GM19324 (cell line): ENCODE measurements around the gene NES.

Experiments used
- ATAC-seq: cut with Tn5 transposase; IDR thresholded peaks from one replicate; pipeline ENCODE4 v1.9.1; 2021; ENCODE audit warnings: mild to moderate bottlenecking, moderate library complexity; ENCODE audit not compliant: unreplicated experiment, low FRiP score

The NES gene

DNA sequence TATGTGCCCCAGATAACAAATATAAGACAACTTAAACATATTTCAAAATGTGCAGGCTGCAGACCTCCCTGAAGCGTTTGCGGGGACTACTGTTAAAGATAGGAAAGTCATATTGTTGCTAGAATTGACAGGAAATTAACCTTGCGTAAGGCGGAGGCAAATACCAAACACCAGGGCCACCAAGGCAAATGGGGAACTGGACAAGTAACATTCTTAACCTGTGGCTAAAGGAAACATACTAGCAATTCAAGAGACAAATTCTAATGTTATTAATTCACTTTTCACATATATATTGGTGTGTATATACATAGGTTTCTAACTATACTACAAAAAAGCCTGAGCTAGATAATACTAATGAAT, 51.1 kb downstream of the NES start:
- no peak for ATAC-seq

DNA sequence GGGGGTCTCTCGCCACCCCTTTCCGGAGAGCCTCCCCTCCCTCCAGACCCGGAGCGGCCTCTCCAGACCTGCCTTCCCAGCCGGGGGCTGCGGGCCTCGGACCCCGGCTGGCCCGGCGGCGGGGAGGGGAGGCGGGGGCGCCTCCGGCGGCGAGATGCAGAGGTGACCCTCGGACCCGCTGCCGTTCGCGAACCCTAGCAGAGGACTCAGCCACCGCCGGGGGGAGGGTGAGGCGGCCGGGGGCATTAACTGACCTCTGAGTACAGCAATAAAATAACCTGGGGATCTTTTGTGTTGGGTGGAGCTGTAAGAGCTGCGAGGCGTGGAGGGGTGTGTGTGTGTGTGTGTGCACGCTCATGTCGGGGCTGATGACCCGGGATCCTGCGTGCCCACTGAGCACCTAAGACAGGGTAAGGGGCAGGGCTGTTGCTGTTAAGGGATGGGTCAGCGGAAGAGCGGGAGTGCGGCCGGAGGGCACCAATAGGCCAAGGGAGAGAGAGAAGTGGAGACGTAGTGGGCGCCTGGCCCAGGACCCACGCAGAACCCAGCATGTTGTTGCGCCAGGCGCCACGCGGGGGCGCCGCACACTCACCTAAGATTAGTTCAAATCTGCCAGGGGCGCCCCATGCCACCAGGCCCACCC, 51.6 kb downstream of the NES start:
- no peak for ATAC-seq

DNA sequence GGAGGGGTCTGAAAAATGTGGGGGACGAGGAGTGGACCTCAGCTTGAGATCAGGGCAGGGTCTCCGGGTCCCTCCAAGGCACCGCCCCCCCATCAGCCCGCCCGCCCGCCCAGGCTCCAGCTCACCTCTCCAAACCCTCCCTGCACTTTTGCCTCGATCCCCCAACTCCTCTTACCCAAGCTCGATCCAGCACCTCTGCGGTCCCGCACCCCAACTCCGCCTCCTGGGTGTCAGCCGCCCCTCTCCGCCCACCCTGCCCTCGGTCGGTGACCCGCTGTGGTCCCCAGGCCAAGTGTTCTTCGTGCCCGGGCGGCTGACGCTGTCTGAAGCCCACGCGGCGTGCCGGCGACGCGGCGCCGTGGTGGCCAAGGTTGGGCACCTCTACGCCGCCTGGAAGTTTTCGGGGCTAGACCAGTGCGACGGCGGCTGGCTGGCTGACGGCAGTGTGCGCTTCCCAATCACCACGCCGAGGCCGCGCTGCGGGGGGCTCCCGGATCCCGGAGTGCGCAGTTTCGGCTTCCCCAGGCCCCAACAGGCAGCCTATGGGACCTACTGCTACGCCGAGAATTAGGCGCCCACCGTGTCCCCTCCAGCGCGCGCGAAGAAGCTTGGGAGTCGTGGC, 52.3 kb downstream of the NES start:
- ATAC-seq, result no peak

DNA sequence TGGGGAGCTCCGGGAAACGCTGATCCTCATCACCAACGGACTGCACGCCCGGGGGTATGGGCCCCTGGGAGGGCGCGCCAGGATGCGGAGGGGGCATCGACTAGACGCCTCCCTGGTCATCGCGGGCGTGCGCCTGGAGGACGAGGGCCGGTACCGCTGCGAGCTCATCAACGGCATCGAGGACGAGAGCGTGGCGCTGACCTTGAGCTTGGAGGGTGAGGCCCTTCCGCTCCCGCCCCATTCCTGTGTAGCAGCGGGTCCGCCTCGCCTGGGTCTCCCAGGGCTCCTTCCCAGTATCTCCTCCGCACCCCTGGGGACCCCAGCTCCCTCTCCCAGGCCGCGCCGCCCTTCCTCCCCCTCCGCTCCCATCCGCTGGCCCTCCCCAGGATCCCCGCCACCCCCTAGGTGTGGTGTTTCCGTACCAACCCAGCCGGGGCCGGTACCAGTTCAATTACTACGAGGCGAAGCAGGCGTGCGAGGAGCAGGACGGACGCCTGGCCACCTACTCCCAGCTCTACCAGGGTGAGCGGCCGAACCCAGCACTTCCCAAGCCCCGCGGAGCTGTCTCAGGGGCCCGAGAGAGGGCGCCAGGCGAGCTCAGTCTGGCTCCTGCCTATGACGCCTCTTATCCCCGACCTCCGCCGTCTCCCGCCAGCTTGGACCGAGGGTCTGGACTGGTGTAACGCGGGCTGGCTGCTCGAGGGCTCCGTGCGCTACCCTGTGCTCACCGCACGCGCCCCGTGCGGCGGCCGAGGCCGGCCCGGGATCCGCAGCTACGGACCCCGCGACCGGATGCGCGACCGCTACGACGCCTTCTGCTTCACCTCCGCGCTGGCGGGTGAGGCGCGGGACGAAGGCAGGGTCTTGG, 53.0 kb downstream of the NES start:
- ATAC-seq, result no peak

DNA sequence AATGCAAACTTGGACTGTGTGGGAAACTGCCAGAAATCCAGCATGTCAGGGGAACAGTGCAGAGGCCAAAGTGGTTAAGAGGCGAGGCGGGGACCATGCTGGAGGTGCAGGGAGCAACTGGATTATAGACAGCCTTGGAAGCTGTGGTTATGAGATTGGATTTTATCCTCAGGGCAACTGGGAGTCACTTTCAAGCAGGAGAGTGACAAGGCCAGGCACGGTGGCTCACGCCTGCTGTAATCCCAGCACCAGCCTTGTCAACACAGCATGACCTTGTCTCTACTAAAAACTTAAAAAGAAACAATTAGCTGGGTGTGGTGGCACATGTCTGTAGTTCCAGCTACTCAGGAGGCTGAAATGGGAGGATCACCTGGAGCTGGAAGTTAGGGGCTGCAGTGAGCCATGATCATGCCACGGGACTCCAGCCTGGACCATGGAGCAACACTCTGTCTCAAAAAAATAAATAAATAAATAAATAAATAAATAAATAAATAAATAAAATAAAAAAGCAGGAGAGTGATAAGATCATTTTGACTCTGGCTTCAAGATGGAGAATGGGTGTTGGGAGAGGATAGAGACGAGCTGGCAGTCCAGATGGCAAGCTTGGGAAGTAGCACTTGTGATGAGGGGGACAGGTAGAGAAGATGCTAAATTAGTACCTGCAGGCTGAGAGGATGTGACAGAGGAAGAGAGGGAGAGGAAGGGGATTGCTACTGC, 54.5 kb downstream of the NES start:
- ATAC-seq, result no peak

DNA sequence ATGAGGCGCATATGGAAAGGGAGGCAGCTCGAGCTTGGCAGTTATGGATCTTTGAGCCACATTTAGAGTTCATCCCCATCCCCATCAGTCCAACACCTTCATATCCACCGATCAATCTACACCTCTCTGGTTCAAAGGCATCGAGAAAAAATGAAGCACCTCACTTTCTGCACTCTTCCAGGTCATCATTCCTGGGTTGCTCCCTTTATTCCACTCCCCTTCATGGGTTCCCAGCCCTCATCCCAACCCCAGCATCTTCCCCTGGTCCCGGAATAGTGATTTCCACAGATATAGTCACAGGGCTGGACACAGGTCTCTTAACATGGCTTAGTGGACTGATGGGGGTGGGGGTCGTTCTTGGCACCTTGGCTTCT, 57.6 kb downstream of the NES start:
- no peak for ATAC-seq

DNA sequence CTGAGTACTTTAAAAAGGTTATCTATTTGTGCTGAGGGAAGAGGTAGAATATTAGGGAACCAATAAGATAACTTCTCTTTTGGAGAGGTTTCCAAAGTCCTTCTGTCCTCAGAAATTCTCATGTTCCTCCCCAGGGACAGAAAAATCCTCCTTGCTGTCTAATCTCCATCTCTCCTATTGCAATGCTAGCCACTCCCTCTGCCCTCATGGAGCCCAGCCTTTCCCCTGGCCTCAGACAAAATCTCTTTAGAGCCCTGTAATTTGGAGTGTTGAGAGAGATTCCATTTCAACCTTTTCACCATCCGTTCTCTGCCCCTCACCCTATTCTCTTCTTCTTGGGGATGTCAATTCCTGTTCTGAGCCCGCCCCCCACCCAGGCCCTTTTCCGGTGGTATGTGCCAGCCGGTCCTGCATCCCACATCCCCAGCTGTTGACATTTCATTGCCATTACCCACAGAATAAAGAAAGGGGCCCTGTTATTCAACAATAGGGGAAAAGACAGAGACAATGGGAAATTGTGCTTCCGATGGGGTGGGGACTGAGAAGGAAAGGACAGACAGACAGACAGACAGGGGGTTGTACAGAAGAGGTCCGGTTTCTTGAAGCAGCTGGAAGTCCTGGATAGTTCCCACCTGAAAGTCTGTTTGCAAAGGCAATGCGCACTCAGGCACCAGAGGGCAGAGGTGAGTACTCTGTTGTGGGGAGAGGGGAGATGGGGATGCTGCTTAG, 58.2 kb downstream of the NES start, which contains the start of gene HAPLN2:
Gene HAPLN2, plus strand, starts transcription at position 563 of the 729 bp plus-strand sequence. CDS start 4,076 bp downstream, outside the sequence.
- no peak for ATAC-seq
